ENCODE measurements around the gene TOM1L2.

DNA sequence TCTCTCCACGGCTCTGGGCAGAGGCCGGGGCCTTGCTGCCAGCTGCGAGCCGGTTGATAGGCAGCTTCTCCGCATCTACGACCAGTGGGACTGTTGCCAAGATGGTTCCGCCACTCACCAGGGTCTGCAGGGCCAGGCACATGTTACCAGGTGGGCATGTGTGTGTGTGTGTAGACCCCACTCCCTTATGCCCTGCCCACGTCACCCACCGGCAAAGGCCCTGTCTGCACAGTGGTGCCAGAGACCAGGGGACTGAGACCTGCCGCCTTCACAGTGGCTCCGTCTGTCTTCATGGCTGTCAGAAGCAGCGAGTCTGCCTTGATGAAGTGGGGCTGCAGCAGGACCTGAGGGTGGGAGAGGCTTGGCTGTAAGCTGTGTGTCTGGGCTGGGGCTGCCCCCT is 153.1 kb downstream of the TOM1L2 start:
- TF ChIP-seq, protein P1, sequence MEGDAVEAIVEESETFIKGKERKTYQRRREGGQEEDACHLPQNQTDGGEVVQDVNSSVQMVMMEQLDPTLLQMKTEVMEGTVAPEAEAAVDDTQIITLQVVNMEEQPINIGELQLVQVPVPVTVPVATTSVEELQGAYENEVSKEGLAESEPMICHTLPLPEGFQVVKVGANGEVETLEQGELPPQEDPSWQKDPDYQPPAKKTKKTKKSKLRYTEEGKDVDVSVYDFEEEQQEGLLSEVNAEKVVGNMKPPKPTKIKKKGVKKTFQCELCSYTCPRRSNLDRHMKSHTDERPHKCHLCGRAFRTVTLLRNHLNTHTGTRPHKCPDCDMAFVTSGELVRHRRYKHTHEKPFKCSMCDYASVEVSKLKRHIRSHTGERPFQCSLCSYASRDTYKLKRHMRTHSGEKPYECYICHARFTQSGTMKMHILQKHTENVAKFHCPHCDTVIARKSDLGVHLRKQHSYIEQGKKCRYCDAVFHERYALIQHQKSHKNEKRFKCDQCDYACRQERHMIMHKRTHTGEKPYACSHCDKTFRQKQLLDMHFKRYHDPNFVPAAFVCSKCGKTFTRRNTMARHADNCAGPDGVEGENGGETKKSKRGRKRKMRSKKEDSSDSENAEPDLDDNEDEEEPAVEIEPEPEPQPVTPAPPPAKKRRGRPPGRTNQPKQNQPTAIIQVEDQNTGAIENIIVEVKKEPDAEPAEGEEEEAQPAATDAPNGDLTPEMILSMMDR (IDR thresholded peaks at IDR 0.05; ENCODE audit: borderline replicate concordance, extremely low read depth, low read length, poor library complexity, severe bottlenecking) = no peak
- TF ChIP-seq EZH2 (IDR thresholded peaks at IDR 0.05; ENCODE audit: borderline replicate concordance, low read depth, low read length, severe bottlenecking) = no peak
